Upper lobe of left lung (tissue), 6 donors: ENCODE data around the gene ATAD5. TPM values are rescaled to one million over a fixed set of nuclear protein-coding genes. Genes with fewer than 3 reads are reported as not detected.
"Not testable (repeated sequence)": the region's sequence is repeated elsewhere in the genome, so short reads cannot be mapped to it uniquely, and the experiment has no call there.

Experiments
- ATAC-seq, 2 donors: fragments of 200-7000 bp; cut with Tn5 transposase; one replicate each; pipeline ENCODE4 v1.9.1; 2022; ENCODE audit warnings: mild to moderate bottlenecking in 2 of 2, moderate library complexity in 2 of 2; ENCODE audit not compliant: low FRiP score in 2 of 2
- DNase-seq, 2 donors: peaks; one replicate each; pipeline ENCODE4 v3.0.0-alpha.2; 2019 to 2020
- H3K27ac ChIP-seq, 4 donors: fragments of 200-600 bp; sonication (generic); one replicate each; pipeline ENCODE4 v1.5.1; 2016 to 2019
- H3K27me3 ChIP-seq, 4 donors: fragments of 200-600 bp; sonication (generic); one replicate each; pipeline ENCODE4 v1.5.1; 2017 to 2019
- H3K36me3 ChIP-seq, 4 donors: fragments of 200-600 bp; sonication (generic); one replicate each; pipeline ENCODE4 v1.5.1; 2016 to 2019
- H3K4me1 ChIP-seq, 4 donors: fragments of 200-600 bp; sonication (generic); one replicate each; pipeline ENCODE4 v1.5.1; 2018 to 2019
- H3K4me3 ChIP-seq, 4 donors: fragments of 200-600 bp; sonication (generic); one replicate each; pipeline ENCODE4 v1.5.1; 2017 to 2019; ENCODE audit warnings: mild to moderate bottlenecking in 2 of 4, moderate library complexity in 1 of 4
- H3K9me3 ChIP-seq, 4 donors: fragments of 200-600 bp; sonication (generic); one replicate each; pipeline ENCODE4 v1.5.1; 2018 to 2019
- EP300 ChIP-seq, 4 donors: sonication (generic); formaldehyde crosslinking; IDR thresholded peaks; one replicate each; pipeline ENCODE4 v1.5.1; 2017; ENCODE audit warnings: antibody characterized with exemption in 4 of 4, control low read depth in 2 of 4
- POLR2A ChIP-seq, 4 donors: fragments of 450-650 bp; IDR thresholded peaks; one replicate each; pipeline ENCODE4 v1.5.1; 2016 to 2017; ENCODE audit warnings: antibody characterized with exemption in 4 of 4, mild to moderate bottlenecking in 2 of 4
- POLR2AphosphoS5 ChIP-seq, 2 donors: sonication (generic); formaldehyde crosslinking; IDR thresholded peaks; one replicate each; pipeline ENCODE4 v1.5.1; 2017; ENCODE audit warnings: antibody characterized with exemption in 2 of 2
- WGBS, 2 donors: methylation state at CpG; one replicate each; pipeline ENCODE4 v1.1.5; 2017 to 2018; 5-methylcytosine and 5-hydroxymethylcytosine counted together
- total RNA-seq, 6 donors: library from RNA; depleted of rRNA in 4 of 6; stranded (reverse); fragments of >200 nt in 4 of 6; gene quantifications; one replicate each; pipeline versions ENCODE4 v1.1.0 to v1.2.1, GENCODE V29; 2016 to 2021
- TF ChIP-seq, protein P1 (sequence below), 6 experiments: fragments of 450-650 bp in 4 of 6; fragments of 200-600 bp in 2 of 6; sonication (generic) in 2 of 6; IDR thresholded peaks; one replicate each; pipeline ENCODE4 v1.5.1; 2016 to 2019; ENCODE audit warnings: antibody characterized with exemption in 6 of 6
- donor health status: DM: no; HTN: no; CAD: no; lungs with moderate emphysema.
- donor health status: DM: no; HTN: yes; CAD: no; lungs with severe emphysema.

Gene ATAD5
- total RNA-seq, 6 donors from 2014 or later = 1.5 to 6.3 (median 1.9) TPM

- Histone ChIP-seq H3K4me1 (peaks cover 17 to 53% (median 28%) of the 10 kb centered on the region in 4 donors), H3K27ac (peak overlapping the region in 3 of 4 donors; percentile 28 to 78 (median 74))
- peak in 1 of 4 donors; percentile 5 for TF ChIP-seq EP300 (IDR thresholded peaks at IDR 0.05)
- H3K27me3 ChIP-seq, H3K4me3 ChIP-seq, H3K9me3 ChIP-seq, H3K36me3 ChIP-seq: not testable (repeated sequence)
- DNase-seq (peak in 1 of 2 donors; percentile 82), ATAC-seq (peak in 1 of 2 donors; percentile 45)
- 53 to 68% methylated on average over 9 of the region's 9 CpGs for WGBS, 2 donors
Observed at GRCh38 chr17:30814860-30815259, 16.9 kb upstream of the ATAD5 start.

DNA sequence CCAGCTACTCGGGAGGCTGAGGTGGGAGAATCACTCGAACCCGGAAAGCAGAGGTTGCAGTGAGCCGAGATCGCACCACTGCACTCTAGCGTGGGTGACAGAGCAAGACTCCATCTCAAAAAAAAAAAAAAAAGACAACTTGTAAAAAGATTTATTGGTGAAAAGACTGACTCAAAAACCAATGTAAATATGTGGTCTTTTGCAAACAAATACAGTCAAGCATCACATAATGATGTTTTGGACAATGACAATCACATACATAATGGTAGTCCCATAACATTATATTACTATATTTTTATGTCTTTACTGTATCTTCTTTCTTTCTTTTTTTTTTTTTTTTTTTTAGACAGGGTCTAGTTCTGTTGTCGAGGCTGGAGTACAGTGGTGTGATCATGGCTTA is 15.6 kb upstream of the ATAD5 start:
- DNase-seq (no peak), ATAC-seq (no peak)
- TF ChIP-seq POLR2AphosphoS5 (IDR thresholded peaks at IDR 0.05) (no peak), EP300 (IDR thresholded peaks at IDR 0.05) (no peak), POLR2A (IDR thresholded peaks at IDR 0.05) (no peak)
- TF ChIP-seq, protein P1, sequence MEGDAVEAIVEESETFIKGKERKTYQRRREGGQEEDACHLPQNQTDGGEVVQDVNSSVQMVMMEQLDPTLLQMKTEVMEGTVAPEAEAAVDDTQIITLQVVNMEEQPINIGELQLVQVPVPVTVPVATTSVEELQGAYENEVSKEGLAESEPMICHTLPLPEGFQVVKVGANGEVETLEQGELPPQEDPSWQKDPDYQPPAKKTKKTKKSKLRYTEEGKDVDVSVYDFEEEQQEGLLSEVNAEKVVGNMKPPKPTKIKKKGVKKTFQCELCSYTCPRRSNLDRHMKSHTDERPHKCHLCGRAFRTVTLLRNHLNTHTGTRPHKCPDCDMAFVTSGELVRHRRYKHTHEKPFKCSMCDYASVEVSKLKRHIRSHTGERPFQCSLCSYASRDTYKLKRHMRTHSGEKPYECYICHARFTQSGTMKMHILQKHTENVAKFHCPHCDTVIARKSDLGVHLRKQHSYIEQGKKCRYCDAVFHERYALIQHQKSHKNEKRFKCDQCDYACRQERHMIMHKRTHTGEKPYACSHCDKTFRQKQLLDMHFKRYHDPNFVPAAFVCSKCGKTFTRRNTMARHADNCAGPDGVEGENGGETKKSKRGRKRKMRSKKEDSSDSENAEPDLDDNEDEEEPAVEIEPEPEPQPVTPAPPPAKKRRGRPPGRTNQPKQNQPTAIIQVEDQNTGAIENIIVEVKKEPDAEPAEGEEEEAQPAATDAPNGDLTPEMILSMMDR (IDR thresholded peaks at IDR 0.05) = no peak
- Histone ChIP-seq H3K36me3 (no peaks in the 10 kb centered on the region), H3K27me3 (no peaks in the 10 kb centered on the region), H3K9me3 (no peaks in the 10 kb centered on the region), H3K27ac (peak overlapping the region in 1 of 4 donors; percentile 78), H3K4me1 (peaks cover 14 to 60% (median 35%) of the 10 kb centered on the region in 4 donors), H3K4me3 (no peak overlapping the region)
- 96 to 97% methylated on average over 7 of the region's 7 CpGs for WGBS, 2 donors

DNA sequence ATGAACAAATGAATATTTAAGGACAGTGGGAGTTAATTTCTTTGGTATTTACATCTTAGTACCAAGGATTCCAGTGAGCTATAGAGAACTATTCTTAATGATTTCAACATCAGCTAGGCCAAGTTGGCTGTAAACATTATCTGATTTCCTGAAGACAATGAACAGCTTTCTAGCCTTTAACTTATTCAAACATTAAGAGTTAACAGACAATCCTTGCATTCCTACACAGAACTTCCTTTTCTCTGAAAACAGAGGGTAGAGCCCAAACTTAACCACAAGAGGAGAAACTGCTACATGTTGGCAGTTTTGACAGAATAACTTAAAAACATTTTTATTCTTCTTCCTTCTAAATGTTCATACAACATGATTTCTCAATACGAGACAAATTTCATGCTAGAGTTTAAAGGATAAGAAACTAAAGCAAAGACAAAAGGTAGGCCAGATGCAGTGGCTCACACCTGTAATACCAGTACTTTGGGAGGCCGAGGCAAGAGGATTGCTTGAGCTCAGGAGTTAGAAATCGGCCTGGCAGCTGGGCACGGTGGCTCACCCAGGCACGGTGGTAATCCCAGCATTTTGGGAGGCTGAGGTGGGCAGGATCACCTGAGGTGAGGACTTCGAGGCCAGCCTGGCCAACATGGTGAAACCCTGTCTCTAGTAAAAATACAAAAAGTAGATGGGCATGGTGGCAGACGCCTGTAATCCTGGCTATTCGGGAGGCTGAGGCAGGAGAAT is 11.6 kb upstream of the ATAD5 start:
- ATAC-seq (no peak), DNase-seq (no peak)
- Histone ChIP-seq H3K4me3 (no peak overlapping the region), H3K27me3 (no peaks in the 10 kb centered on the region), H3K36me3 (no peaks in the 10 kb centered on the region), H3K9me3 (no peaks in the 10 kb centered on the region), H3K27ac (peak overlapping the region; percentile 11 to 74 (median 66)), H3K4me1 (peaks cover 34 to 55% (median 42%) of the 10 kb centered on the region in 4 donors)
- WGBS, 2 donors = 64 to 69% methylated on average over 8 of the region's 8 CpGs
- TF ChIP-seq, protein P1 (IDR thresholded peaks at IDR 0.05) = no peak
- TF ChIP-seq POLR2A (IDR thresholded peaks at IDR 0.05) (no peak), POLR2AphosphoS5 (IDR thresholded peaks at IDR 0.05) (no peak), EP300 (IDR thresholded peaks at IDR 0.05) (no peak)

- no peaks in the 10 kb centered on the region for H3K27me3 ChIP-seq
- H3K36me3 ChIP-seq = no peaks in the 10 kb centered on the region
- DNase-seq = no peak
- peak overlapping the region in 3 of 4 donors; percentile 6 to 68 (median 36) for H3K27ac ChIP-seq
- no peaks in the 10 kb centered on the region for H3K9me3 ChIP-seq
- TF ChIP-seq POLR2AphosphoS5 (IDR thresholded peaks at IDR 0.05) (no peak), POLR2A (IDR thresholded peaks at IDR 0.05) (no peak), EP300 (IDR thresholded peaks at IDR 0.05) (no peak)
- TF ChIP-seq, protein P1 (IDR thresholded peaks at IDR 0.05) = no peak
- H3K4me1 ChIP-seq = peaks cover 35 to 55% (median 45%) of the 10 kb centered on the region in 4 donors
- 44 to 46% methylated on average over 9 of the region's 9 CpGs for WGBS, 2 donors
- peak overlapping the region in 2 of 4 donors; percentile 13 to 95 for H3K4me3 ChIP-seq
- no peak for ATAC-seq
Observed at GRCh38 chr17:30821871-30822723, 9.7 kb upstream of the ATAD5 start.

- Histone ChIP-seq H3K27ac (peak overlapping the region; percentile 6 to 97 (median 73)), H3K4me3 (peak overlapping the region in 3 of 4 donors; percentile 90 to 98 (median 95)), H3K4me1 (peaks cover 35 to 55% (median 45%) of the 10 kb centered on the region in 4 donors)
- H3K27me3 ChIP-seq, DNase-seq, H3K9me3 ChIP-seq, H3K36me3 ChIP-seq, ATAC-seq: not testable (repeated sequence)
- 52 to 79% methylated on average over 14 of the region's 14 CpGs for WGBS, 2 donors
Observed at GRCh38 chr17:30822919-30823318, 8.8 kb upstream of the ATAD5 start.
